Measurements from ENCODE around the gene RNF207. TPM values are rescaled to one million over a fixed set of nuclear protein-coding genes. Genes with fewer than 3 reads are reported as not detected.

The RNF207 gene
- total and polyA plus RNA-seq, 2 of the 8 experiments (the other 6 are each of a cell fraction or from before 2014, with no cell fraction given): 3.9 to 5.4 TPM

GRCh38 chr1:6263716-6264115 lies 57.8 kb downstream of the RNF207 start (continued):
- TF ChIP-seq BCL11A (IDR thresholded peaks at IDR 0.05; ENCODE audit: low read depth in 2 of 2, low read length in 2 of 2): no peak
- TF ChIP-seq ZNF274 (IDR thresholded peaks at IDR 0.05; ENCODE audit: borderline replicate concordance, extremely low read depth, low read length): no peak
- TF ChIP-seq BACH1 (IDR thresholded peaks at IDR 0.05; ENCODE audit: low read length): no peak
- TF ChIP-seq HDAC6 (IDR thresholded peaks at IDR 0.05; ENCODE audit: low read depth, low read length): no peak
